GM18517 (cell line): Measurements from ENCODE around the gene HOXC9.

Source experiments
- ATAC-seq: cut with Tn5 transposase; IDR thresholded peaks from one replicate; pipeline ENCODE4 v1.9.1; 2021; ENCODE audit warnings: mild to moderate bottlenecking, moderate library complexity; ENCODE audit not compliant: unreplicated experiment

HOXC9 gene

GRCh38 chr12:54011665-54012532 is 11.9 kb downstream of the HOXC9 start:
- no peak for ATAC-seq

DNA sequence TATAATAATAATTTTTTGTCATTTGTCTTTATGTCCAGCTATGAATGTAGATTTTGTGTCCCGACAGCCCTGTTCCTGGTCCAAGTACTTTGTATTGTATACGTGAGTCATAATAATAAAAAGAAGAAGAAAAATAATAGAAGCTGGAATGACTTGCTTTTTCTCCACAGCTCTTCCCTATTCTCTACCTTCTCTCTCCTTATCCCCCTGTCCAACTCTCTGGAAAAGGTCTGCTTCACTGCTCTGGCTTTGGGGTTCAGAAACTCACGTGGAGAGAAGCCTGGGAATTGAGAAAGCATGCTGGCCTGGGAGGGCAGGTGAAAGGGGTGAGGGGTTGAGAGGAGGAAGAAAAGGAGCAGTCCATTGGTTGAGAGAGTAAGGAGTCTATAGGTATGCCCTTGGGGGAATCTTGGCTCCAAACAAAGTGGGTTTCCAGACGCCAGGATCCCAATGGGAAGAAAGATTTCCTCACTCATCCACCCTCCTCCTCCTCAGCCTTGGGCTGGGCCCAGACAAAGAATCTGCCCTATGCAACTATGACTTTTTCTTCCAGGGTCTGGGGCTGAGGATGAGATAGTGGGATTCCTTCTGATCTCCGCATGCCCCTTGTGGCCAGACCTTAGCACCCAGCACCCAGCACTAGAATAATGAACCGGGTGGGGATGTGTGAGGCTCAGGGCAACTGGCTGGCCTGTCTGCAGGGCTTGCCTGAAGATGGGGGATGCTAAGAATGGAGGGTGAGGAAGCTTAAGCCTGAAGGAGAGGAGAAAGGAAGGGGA is 12.9 kb downstream of the HOXC9 start:
- no peak for ATAC-seq

GRCh38 chr12:54014377-54015017 is 14.5 kb downstream of the HOXC9 start:
- ATAC-seq, result no peak

GRCh38 chr12:54015018-54015931 is 15.3 kb downstream of the HOXC9 start:
- ATAC-seq, result no peak

GRCh38 chr12:54016051-54016450 is 16.1 kb downstream of the HOXC9 start:
- ATAC-seq, result no peak

DNA sequence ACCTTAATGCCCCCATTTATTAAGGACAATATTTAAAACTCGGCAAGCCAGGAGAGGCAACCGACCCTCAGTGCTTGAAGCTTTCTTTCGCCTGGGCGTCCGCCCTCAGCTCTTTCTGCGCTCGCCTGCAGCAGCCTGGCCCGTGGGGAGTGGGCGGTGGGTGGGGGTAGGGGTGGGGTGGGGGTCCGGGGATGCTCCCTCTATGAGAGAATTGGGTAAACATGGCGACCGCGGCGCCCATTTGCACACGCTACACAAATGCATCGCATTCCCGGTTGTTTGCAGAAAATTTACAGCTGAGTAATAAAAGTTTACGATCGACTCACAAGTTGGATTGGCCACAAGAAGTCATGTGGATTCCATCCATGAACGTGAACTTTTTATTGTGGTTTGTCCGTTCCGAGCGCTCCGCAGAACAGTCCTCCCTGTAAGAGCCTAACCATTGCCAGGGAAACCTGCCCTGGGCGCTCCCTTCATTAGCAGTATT is 16.6 kb downstream of the HOXC9 start:
- ATAC-seq, result no peak

DNA sequence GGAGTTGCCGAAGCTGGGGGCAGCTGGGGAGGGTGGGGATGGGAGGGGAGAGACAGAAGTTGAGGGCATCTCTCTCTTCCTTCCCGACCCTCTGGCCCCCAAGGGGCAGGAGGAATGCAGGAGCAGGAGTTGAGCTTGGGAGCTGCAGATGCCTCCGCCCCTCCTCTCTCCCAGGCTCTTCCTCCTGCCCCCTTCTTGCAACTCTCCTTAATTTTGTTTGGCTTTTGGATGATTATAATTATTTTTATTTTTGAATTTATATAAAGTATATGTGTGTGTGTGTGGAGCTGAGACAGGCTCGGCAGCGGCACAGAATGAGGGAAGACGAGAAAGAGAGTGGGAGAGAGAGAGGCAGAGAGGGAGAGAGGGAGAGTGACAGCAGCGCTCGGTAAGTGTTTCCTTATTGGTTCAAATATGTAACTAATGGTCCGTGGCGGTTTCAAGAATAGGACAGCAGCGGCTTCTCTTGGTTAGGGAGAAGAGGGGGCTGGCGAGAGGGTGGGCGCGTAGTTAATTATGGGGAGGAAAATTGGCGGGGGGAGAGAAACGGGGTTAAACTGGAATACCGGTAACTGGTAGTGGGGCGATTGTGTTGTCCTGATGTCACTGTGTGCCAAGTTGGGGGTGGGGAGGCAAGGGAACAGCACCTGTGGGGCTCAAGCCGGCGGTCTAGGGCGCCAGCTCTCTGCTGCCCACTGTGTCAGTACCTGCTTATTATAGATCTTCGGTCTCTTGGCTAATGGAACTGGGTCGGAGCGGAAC is 17.2 kb downstream of the HOXC9 start:
- ATAC-seq, result peak; percentile 29

- peak; percentile 70 for ATAC-seq
These were observed 18.0 kb downstream of the HOXC9 start for GRCh38 chr12:54017878-54018467.

GRCh38 chr12:54018468-54018984 is 18.6 kb downstream of the HOXC9 start:
- no peak for ATAC-seq

DNA sequence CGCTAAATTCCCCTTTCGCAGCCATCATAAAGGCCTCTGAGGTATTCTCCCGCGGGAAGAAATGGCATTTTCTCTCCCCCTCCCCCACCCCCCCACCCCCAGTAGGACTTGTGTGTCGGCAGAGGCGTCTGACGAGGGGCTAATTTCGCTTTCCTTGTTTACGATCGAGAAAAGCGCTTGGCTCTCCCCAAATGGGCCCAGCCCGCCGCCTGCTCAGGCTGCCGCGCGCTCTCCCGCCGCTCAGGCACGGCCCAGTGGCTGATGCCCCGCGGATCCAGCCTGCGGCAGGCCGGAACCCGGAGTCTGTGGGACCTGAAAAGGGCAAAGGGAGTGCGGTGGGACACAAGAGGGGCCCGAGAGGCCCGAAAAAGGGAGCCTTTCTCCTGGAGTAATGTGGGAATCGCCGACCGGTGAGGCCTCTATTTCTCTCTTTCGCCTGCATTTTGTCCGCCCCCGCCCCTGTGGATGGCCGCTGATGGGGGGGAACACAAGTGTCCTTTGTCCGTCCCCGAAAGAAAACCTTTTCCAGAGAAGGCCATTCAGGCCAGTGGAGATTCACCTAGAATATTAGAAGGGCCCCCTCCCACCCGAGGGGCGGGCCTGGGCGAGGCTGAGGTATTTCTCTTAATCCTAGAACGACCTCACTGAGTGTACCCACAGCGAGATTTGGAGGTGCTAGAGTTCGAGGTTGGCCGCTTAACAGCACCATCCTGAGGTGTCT is 19.3 kb downstream of the HOXC9 start:
- no peak for ATAC-seq

- no peak for ATAC-seq
These were observed 20.1 kb downstream of the HOXC9 start for GRCh38 chr12:54019924-54020590.

DNA sequence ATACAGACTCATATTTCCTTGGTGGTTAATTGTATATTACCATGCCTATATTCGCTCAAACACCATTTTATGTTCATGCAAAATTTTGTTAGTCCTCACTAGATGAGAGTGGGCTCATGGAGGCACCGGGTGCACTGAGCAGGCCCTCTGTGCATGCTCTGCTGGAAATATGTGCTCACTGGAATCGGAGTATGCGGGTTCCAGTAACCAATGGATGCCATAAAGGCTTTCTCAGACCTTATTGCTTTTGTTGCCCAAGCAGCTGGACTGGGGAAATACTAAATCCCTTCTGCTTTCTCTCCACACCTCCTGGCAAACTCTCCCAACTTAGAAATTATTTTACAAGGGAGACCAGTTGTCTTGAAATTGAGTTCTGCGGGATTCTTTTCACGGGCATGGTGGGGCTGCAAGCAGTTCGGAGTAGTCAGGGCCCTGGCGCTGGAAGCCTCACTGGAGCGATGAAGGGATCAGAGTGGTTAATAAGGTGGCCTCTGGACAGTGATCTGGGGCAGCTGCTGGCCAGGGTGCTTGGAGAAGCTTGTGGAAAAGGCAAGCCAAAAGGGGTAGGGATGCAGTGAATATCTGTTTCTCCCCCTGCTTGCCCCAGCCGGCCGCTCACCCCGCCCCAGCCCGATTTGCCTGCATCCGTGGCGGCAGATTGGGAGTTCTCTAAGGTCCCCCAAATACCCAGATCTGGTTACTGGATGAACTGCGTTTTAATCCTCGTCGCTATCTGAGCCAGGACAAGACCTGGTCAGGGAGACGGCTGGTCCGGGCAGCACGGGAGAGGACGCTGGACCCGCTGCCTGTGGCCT is 20.8 kb downstream of the HOXC9 start:
- ATAC-seq, result no peak

DNA sequence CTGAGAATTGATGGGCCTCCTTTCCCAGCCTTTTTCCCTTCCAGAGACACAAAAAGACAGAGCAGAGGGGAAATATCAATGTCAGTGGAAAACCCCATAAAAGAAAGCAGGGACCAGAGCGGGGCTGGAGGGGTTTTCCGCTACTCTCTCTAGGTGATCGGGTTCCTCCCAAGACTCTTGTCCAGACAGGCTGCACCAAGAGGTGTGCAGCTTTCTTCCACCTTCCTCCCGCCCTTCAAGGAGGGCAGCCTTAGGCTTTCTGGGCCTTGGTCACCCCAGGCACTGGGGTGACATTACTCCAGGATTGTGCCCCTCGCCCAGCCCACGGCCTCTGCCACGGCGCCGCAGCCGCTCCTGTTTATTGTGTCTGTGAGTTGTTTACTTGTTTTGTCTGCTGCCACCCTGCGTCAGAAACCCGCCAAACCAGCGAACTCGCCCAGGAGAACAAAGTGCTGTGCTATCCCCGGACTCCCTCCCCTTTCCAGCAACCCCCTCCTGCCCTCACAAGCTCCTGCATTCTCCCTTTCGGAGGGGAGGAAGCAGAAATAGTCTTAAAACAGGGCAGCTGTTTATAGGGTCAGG is 21.6 kb downstream of the HOXC9 start:
- no peak for ATAC-seq

DNA sequence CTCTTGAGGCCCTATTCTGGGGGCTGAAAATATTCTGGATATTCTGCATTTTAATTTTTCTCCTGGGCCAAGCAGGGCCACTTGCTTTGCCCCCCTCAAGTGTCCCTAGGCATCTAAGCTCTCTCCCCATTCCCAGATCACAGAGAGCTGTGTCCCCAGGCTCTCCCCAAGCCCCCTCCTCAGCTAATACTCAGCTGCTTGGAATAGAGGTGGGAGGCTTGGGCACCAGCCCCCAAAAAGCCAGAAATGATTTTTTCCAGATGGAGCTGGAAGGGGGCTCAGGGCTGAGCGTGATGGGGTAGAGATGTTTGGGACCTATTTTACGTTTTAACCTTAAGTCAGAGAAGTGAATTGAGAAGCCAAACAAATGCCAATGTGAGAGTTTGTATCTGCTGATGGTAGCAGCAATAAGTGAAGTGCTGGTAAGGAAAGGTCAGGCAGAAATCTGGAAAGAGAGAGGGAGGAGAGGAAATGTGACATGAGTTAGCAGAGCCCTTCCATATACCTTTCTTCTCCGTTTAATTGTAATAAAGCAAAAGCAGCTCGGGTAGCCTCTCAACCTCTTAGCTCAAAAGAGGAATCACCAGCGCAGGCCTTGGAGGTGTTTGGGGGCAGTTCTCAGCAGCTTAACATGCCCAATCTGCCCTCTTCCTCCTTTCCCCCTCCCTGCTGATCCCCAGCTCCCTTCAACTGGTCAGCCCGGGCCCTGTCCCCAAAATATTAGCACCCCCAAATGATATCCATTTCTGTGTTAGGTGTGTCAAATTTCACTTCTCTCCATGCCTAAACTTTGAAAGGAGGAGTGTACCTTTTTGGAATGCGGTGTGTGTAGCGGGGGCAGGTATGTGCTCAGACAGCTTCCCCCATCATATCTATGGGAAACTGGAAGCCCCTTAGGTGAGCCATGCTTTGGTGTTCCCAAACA is 23.3 kb downstream of the HOXC9 start:
- ATAC-seq, result no peak

DNA sequence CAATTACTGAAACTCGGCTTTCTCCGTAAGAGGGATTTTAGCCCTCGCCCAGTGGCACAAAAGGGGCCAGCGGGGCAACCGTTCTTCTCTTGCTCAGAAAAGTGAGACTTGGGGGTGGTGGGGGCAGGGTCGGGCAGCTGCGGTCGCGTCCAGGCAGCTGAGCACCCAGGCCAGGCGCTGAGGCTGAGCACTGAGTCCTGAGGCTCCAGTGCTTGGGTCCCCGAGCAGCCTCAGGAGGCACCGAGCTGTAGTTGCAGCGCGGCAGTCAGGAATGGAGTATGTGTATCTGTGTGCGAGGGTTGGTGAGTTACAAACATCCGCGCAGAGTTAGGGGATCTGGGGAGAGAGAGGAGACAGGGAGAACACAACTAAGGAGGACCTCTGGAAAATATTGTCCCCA is 24.2 kb downstream of the HOXC9 start:
- no peak for ATAC-seq
